Lower leg skin (tissue), 4 donors: ENCODE measurements around the gene CEACAM19. TPM values are rescaled to one million over a fixed set of nuclear protein-coding genes. Genes with fewer than 3 reads are reported as not detected.

Source experiments
- DNase-seq, 2 donors: peaks; one replicate each; pipeline ENCODE4 v3.0.0-alpha.2; 2019; ENCODE audit warnings: low spot score in 2 of 2
- H3K4me3 ChIP-seq: fragments of 200-600 bp; sonication (generic); 2 replicates; pipeline ENCODE4 v1.5.1; 2017; ENCODE audit warnings: mild to moderate bottlenecking, low read depth; ENCODE audit not compliant: poor library complexity, severe bottlenecking
- CTCF ChIP-seq, 3 donors: fragments of 450-650 bp; IDR thresholded peaks; one replicate each; pipeline ENCODE4 v1.5.1; 2016; ENCODE audit warnings: antibody characterized with exemption in 3 of 3, mild to moderate bottlenecking in 3 of 3, moderate library complexity in 2 of 3
- POLR2A ChIP-seq, 2 donors: fragments of 450-650 bp; IDR thresholded peaks; one replicate each; pipeline ENCODE4 v1.6.1; 2016 to 2017; ENCODE audit warnings: antibody characterized with exemption in 2 of 2, mild to moderate bottlenecking in 1 of 2, moderate library complexity in 1 of 2
- WGBS, 2 donors: methylation state at CpG; one replicate each; pipeline ENCODE4 v1.1.5; 2018; 5-methylcytosine and 5-hydroxymethylcytosine counted together
- intact Hi-C: fragments of 100-400 bp; cut with DNase I; formaldehyde crosslinking; loops from one replicate; pipeline ENCODE4 v1.15.0; 2023; ENCODE audit warnings: low total_unique reads
- microRNA counts, 2 donors: library from miRNA; unstranded; fragments of <30 nt; microRNA quantifications; one replicate each; lab custom pipeline; 2016
- microRNA-seq, 2 donors: library from miRNA; unstranded; fragments of <30 nt; microRNA quantifications; one replicate each; pipeline ENCODE4, GENCODE V29; 2016; ENCODE audit warnings: borderline replicate concordance in 2 of 2, borderline number of aligned reads in 1 of 2
- total RNA-seq, 4 donors: library from RNA; depleted of rRNA; stranded (reverse); fragments of >200 nt; gene quantifications; one replicate each; pipeline ENCODE4 v1.1.0, GENCODE V29; 2016

Gene CEACAM19
- total RNA-seq, 4 donors from 2014 or later = 5.4 to 10.2 (median 8.0) TPM

DNA sequence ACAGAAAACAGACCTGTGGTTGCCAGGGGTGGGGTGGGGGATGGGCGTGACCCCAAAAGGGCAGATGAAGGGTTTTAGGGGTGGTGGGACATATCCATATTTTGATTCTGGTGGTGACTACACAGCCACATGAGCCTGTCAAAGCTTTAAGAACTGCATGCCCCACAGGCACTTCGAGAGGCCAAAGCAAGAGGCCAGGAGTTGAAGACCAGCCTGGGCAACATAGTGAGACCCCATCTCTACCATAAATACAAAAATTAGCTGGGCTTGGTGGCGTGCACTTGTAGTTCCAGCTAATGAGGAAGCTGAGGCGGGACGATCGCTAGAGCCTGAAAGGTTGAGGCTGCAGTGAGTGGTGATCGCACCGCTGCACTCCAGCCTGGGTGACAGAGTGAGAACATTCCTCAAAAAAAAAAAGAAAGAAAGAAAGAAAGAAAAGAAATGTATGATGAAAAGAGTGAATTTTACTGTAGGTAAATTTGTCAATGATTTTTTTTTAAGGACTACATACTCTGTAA, 58.3 kb downstream of the CEACAM19 start:
- no peak for TF ChIP-seq CTCF (IDR thresholded peaks at IDR 0.05)
- no peak for TF ChIP-seq POLR2A (IDR thresholded peaks at IDR 0.05)
- no peak for DNase-seq
- H3K4me3 ChIP-seq = no peak overlapping the region
- WGBS, 2 donors = 88 to 89% methylated on average over 8 of the region's 8 CpGs
- intact Hi-C loops = no loop called here

DNA sequence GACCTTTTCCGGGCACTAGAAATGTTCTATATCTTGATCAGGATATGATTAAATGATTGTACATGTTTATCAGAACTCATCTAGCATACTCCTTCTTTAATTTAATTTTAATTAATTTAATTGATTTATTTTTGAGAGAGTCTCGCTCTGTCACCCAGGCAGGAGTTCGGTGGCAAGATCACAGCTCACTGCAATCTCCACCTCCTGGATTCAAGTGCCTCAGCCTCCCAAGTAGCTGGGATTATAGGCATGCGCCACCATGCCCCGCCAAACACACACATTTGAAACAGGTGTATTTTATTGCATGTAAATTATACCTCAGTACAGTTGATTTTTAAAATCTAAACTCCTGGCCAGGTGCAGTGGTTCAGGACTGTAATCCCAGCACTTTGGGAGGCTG, 59.8 kb downstream of the CEACAM19 start:
- WGBS, 2 donors = 92% methylated on average over 5 of the region's 5 CpGs
- intact Hi-C loops = no loop called here

GRCh38 chr19:44731622-44732021, 60.3 kb downstream of the CEACAM19 start:
- no peak for TF ChIP-seq POLR2A (IDR thresholded peaks at IDR 0.05)
- TF ChIP-seq CTCF (IDR thresholded peaks at IDR 0.05) = no peak
- WGBS, 2 donors = 85 to 89% methylated on average over 5 of the region's 5 CpGs
- H3K4me3 ChIP-seq = no peak overlapping the region
- intact Hi-C loops = no loop called here
- no peak for DNase-seq

More for the DNA sequence above, 59.8 kb downstream of the CEACAM19 start:
- no peak overlapping the region for H3K4me3 ChIP-seq
- no peak for TF ChIP-seq POLR2A (IDR thresholded peaks at IDR 0.05)
- DNase-seq = no peak

- no peak for DNase-seq
- H3K4me3 ChIP-seq = no peak overlapping the region
- TF ChIP-seq POLR2A (IDR thresholded peaks at IDR 0.05) = no peak
- TF ChIP-seq CTCF (IDR thresholded peaks at IDR 0.05) = no peak
- intact Hi-C loops = no loop called here
- 78 to 88% methylated on average over 10 to 11 of the region's 11 CpGs for WGBS, 2 donors
Observed at GRCh38 chr19:44732235-44733014, 61.1 kb downstream of the CEACAM19 start.

MicroRNAs within 50 kb of the gene (microRNA counts, 767-probe panel; counts per million panel counts)
- microRNA hsa-miR-4531 (lab: Ali Mortazavi, UCI) = 0 to 358 counts per million in 2 donors

Small RNA genes lying within 50 kb of the gene (microRNA-seq; reads per million reads assigned to microRNA genes)
- 0 reads per million in 2 donors for gene MIR4531

Other genes starting within 250 kb of the CEACAM19 start
- gene ZNF229, start 223.0 kb upstream of the CEACAM19 start, total RNA-seq = 10 to 100 TPM in 1 of 4 donors, 1 to 10 TPM in 3; 3.2 to 11.1 (median 5.9) TPM
- gene ZNF180, start 171.0 kb upstream of the CEACAM19 start, total RNA-seq = 10 to 100 TPM in 3 of 4 donors, 1 to 10 TPM in 1; 9.1 to 48.2 (median 12.0) TPM
- not detected for gene CEACAM20, start 141.8 kb upstream of the CEACAM19 start, total RNA-seq
- gene IGSF23, start 57.9 kb upstream of the CEACAM19 start, total RNA-seq = not detected
- 10 to 100 TPM in 3 of 4 donors, 1 to 10 TPM in 1; 9.9 to 14.3 (median 12.1) TPM for gene PVR, start 27.6 kb upstream of the CEACAM19 start, total RNA-seq
- gene CEACAM16, start 27.7 kb downstream of the CEACAM19 start, total RNA-seq = not detected
- gene BCL3, start 77.2 kb downstream of the CEACAM19 start, total RNA-seq = 10 to 100 TPM; 17.1 to 27.3 (median 19.0) TPM
- gene CBLC, start 106.4 kb downstream of the CEACAM19 start, total RNA-seq = 10 to 100 TPM; 64.3 to 87.0 (median 75.6) TPM
- gene BCAM, start 137.6 kb downstream of the CEACAM19 start, total RNA-seq = 10 to 100 TPM; 32.3 to 73.5 (median 58.0) TPM
- 10 to 100 TPM; 75.2 to 91.1 (median 82.4) TPM for gene NECTIN2, start 174.8 kb downstream of the CEACAM19 start, total RNA-seq
- gene TOMM40, start 219.8 kb downstream of the CEACAM19 start, total RNA-seq = 10 to 100 TPM; 32.5 to 52.3 (median 46.4) TPM
- 100 to 1,000 TPM; 511 to 997 (median 747) TPM for gene APOE, start 234.3 kb downstream of the CEACAM19 start, total RNA-seq
- gene APOC1, start 243.1 kb downstream of the CEACAM19 start, total RNA-seq = 10 to 100 TPM; 17.1 to 35.5 (median 28.8) TPM